ENCODE measurements around the gene BORA.
"Not testable (repeated sequence)": the region's sequence is repeated elsewhere in the genome, so short reads cannot be mapped to it uniquely, and the experiment has no call there.

The BORA gene

GRCh38 chr13:72774019-72774418 lies 46.3 kb downstream of the BORA start:
- DNase-seq = no peak

- DNase-seq = peak; percentile 99
Observed at GRCh38 chr13:72781451-72782439, 54.0 kb downstream of the BORA start, which contains the start of the genes DIS3 and PIBF1. Gene DIS3 (minus strand): TSS chr13:72781900. CDS start chr13:72781832, 68 bp downstream. Gene PIBF1 (plus strand): TSS chr13:72782133. CDS start chr13:72783470, 1,337 bp downstream.

- DNase-seq = no peak
Observed at GRCh38 chr13:72782717-72783116, 55.0 kb downstream of the BORA start.

- not testable (repeated sequence) for DNase-seq
Observed at GRCh38 chr13:72784679-72785078, 57.0 kb downstream of the BORA start.

- DNase-seq = peak; percentile 14 to 19
Observed at GRCh38 chr13:72788831-72789230, 61.1 kb downstream of the BORA start.

- DNase-seq = no peak
Observed at GRCh38 chr13:72792640-72793039, 64.9 kb downstream of the BORA start.

- DNase-seq = no peak
Observed at GRCh38 chr13:72798817-72799216, 71.1 kb downstream of the BORA start.

- no peak for DNase-seq
Observed at GRCh38 chr13:72804301-72804700, 76.6 kb downstream of the BORA start.
